Measurements from ENCODE around the gene TMEM184C. TPM values are rescaled to one million over a fixed set of nuclear protein-coding genes. Genes with fewer than 3 reads are reported as not detected.

The TMEM184C gene
- total RNA-seq, 1 experiment from 2014 or later = 28.0 TPM

- in situ Hi-C loops (cut with HindIII; ENCODE audit: low pct_unique_long_range_greater_than_20kb, low sequenced_read_pairs) = no loop called here
- DNase-seq (ENCODE audit: low read depth) = peak; percentile 74
These were observed 76.0 kb downstream of the TMEM184C start for GRCh38 chr4:147693218-147693617.

- DNase-seq (ENCODE audit: low read depth) = no peak
- in situ Hi-C loops (cut with HindIII; ENCODE audit: low pct_unique_long_range_greater_than_20kb, low sequenced_read_pairs) = no loop called here
These were observed 79.7 kb downstream of the TMEM184C start for GRCh38 chr4:147696866-147697265.

DNA sequence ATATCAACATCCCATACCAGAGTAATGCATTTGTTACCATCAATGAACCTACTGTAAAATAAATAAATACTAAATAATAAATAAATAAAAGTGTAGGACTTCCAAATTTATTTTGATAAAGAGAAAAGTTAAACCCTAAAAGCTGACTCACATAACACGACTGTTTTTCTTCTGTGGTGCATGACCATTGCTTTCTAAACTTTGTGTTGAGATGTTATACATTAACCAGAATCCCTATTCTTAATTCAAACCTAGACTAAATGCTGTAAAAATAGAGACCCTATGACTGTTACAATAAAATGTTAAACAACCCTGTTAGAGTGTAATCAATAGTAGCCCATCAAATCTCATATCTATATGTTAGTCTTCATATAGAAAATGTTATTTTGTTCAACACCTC is 87.6 kb downstream of the TMEM184C start:
- peak; percentile 71 for DNase-seq (ENCODE audit: low read depth)
- in situ Hi-C loops (cut with HindIII; ENCODE audit: low pct_unique_long_range_greater_than_20kb, low sequenced_read_pairs) = loop anchor here (25.0 kb wide), 1 partner anchor 157 kb away; no protein-coding TSS in a partner anchor

GRCh38 chr4:147707892-147708672 is 90.9 kb downstream of the TMEM184C start:
- in situ Hi-C loops (cut with HindIII; ENCODE audit: low pct_unique_long_range_greater_than_20kb, low sequenced_read_pairs) = loop anchor here (25.0 kb wide), 1 partner anchor 154 kb away; no protein-coding TSS in a partner anchor

GRCh38 chr4:147709999-147710398 is 92.8 kb downstream of the TMEM184C start:
- in situ Hi-C loops (cut with HindIII; ENCODE audit: low pct_unique_long_range_greater_than_20kb, low sequenced_read_pairs) = loop anchor here (25.0 kb wide), 1 partner anchor 152 kb away; no protein-coding TSS in a partner anchor
- DNase-seq (ENCODE audit: low read depth) = no peak

More at GRCh38 chr4:147707892-147708672, 90.9 kb downstream of the TMEM184C start:
- DNase-seq (ENCODE audit: low read depth) = peak; percentile 68

DNA sequence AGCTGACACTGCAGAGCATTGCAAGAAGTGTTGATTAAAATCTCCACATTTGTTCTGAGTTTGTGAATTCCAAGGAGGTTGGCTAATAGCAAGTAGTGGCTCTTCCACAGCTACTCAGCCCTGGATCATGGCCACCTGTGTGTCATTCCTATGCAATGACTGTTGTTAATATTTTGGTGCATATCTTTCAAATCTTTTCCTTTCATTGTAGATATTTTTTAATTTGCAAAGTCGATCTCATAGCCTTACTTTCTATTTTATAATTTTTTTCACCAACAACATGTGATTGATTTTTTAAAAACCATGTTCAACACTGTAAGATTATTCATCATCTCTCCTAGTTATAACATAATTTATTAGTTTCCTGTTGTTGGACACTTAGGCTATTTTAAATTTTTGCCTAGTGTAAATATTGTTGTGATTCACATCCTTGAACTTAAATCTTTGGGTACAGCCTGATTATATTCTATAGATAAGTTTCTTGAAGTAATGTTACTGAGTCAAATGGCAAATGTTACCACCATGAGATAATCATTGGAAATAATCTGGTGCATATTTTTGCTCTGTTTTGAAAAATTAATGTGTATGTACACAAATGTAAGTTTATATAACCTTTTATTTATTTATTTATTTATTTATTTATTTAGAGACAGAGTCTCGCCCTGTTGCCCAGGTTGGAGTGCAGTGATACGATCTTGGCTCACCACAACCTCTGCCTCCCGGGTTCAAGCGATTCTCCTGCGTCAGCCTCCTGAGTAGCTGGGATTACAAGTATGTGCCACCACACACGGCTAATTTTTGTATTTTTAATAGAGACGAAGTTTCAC is 97.6 kb downstream of the TMEM184C start:
- no peak for DNase-seq (ENCODE audit: low read depth)
- in situ Hi-C loops (cut with HindIII; ENCODE audit: low pct_unique_long_range_greater_than_20kb, low sequenced_read_pairs) = loop anchor here (25.0 kb wide), 1 partner anchor 148 kb away; no protein-coding TSS in a partner anchor

DNA sequence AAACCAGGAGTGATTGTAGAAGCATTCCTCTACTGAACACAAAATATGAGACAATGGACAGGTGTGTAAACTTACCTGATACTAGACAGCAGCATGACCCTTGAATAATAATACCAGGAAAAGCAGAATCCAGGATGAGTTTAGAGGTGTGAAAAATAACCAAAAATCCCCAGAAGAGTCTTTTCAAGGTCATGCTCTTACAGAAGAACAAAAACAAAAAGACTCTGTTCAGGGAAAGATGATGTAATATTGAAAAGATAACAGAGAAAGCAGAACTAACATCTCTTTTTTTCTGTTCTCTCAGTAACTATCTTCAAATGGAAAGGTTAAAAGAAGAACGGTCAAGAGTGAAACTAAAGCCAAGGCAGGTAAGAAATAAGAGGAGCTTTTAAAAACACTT is 100.7 kb downstream of the TMEM184C start:
- in situ Hi-C loops (cut with HindIII; ENCODE audit: low pct_unique_long_range_greater_than_20kb, low sequenced_read_pairs) = loop anchor here (25.0 kb wide), 1 partner anchor 144 kb away; no protein-coding TSS in a partner anchor

More for the DNA sequence above, 100.7 kb downstream of the TMEM184C start:
- DNase-seq (ENCODE audit: low read depth) = no peak

Other genes starting within 250 kb of the TMEM184C start
- gene EDNRA, start 136.3 kb upstream of the TMEM184C start, total RNA-seq (2014; rRNA removed; shearing (Covaris generic); ENCODE audit: low replicate concordance) = not detected in 2 replicates
- 10.2 and 12.9 TPM in 2 replicates for gene PRMT9, start 66.8 kb downstream of the TMEM184C start, total RNA-seq (2014; rRNA removed; shearing (Covaris generic); ENCODE audit: low replicate concordance)
- gene ARHGAP10, start 114.7 kb downstream of the TMEM184C start, total RNA-seq (2014; rRNA removed; shearing (Covaris generic); ENCODE audit: low replicate concordance) = 4.4 and 8.3 TPM in 2 replicates